ENCODE measurements around the gene DACH1.

Gene DACH1

GRCh38 chr13:71871844-71872243, 4.8 kb upstream of the DACH1 start:
- Histone ChIP-seq H3K27ac (ENCODE audit: low read depth, low read length) (no peak overlapping the region), H3K18ac (ENCODE audit: low read length) (no peak overlapping the region), H3K9me3 (ENCODE audit: insufficient read depth, low read depth, low read length) (no peaks in the 10 kb centered on the region), H3K4me1 (ENCODE audit: control insufficient read depth in 1 of 2, insufficient read depth in 2 of 2, low read length in 2 of 2) (peaks cover 0 to 1% of the 10 kb centered on the region in 2 experiments), H3K23ac (ENCODE audit: low read length) (no peak overlapping the region), H3K14ac (ENCODE audit: low read length) (no peak overlapping the region), H2BK120ac (ENCODE audit: insufficient read depth, low read length, poor library complexity) (no peak overlapping the region), H3K36me3 (ENCODE audit: control insufficient read depth in 1 of 2, insufficient read depth in 2 of 2, low read length in 2 of 2) (no peaks in the 10 kb centered on the region), H4K12ac (ENCODE audit: low read depth, low read length) (no peak overlapping the region), H3K79me1 (ENCODE audit: low read length) (no peaks in the 10 kb centered on the region), H4K91ac (ENCODE audit: low read depth, low read length) (no peak overlapping the region), H3K4me3 (ENCODE audit: low read depth, low read length) (no peak overlapping the region), H2BK5ac (ENCODE audit: low read depth, low read length, poor library complexity) (no peak overlapping the region), H3K27me3 (ENCODE audit: insufficient read depth, low read length) (peaks cover 4% of the 10 kb centered on the region), H3K9ac (ENCODE audit: low read length) (no peak overlapping the region), H2BK12ac (ENCODE audit: low read length) (no peak overlapping the region), H2AFZ (ENCODE audit: insufficient read depth, low read length, poor library complexity) (no peak overlapping the region), H3K4me2 (ENCODE audit: low read length) (no peak overlapping the region), H4K8ac (ENCODE audit: low read depth, low read length) (no peak overlapping the region), H3K4ac (ENCODE audit: low read depth, low read length) (no peak overlapping the region), H3K79me2 (ENCODE audit: control insufficient read depth, insufficient read depth, low read length, poor library complexity) (no peaks in the 10 kb centered on the region), H2AK5ac (ENCODE audit: low read length) (no peak overlapping the region)
- DNase-seq = no peak
- no CpG with 5 or more reads among the region's 1 CpG for WGBS (ENCODE audit: extremely low coverage, insufficient coverage, insufficient read length)

- Histone ChIP-seq H4K8ac (ENCODE audit: low read depth, low read length) (no peak overlapping the region), H3K14ac (ENCODE audit: low read length) (no peak overlapping the region), H2BK12ac (ENCODE audit: low read length) (no peak overlapping the region), H2BK120ac (ENCODE audit: insufficient read depth, low read length, poor library complexity) (no peak overlapping the region), H3K27ac (ENCODE audit: low read depth, low read length) (no peak overlapping the region), H4K91ac (ENCODE audit: low read depth, low read length) (no peak overlapping the region), H2AFZ (ENCODE audit: insufficient read depth, low read length, poor library complexity) (no peak overlapping the region), H2AK5ac (ENCODE audit: low read length) (no peak overlapping the region), H3K79me2 (ENCODE audit: control insufficient read depth, insufficient read depth, low read length, poor library complexity) (no peaks in the 10 kb centered on the region), H2BK5ac (ENCODE audit: low read depth, low read length, poor library complexity) (no peak overlapping the region), H3K27me3 (ENCODE audit: insufficient read depth, low read length) (peaks cover 8% of the 10 kb centered on the region), H3K4me2 (ENCODE audit: low read length) (no peak overlapping the region), H3K4me1 (ENCODE audit: control insufficient read depth in 1 of 2, insufficient read depth in 2 of 2, low read length in 2 of 2) (no peaks in the 10 kb centered on the region), H3K18ac (ENCODE audit: low read length) (no peak overlapping the region), H3K36me3 (ENCODE audit: control insufficient read depth in 1 of 2, insufficient read depth in 2 of 2, low read length in 2 of 2) (no peaks in the 10 kb centered on the region), H3K79me1 (ENCODE audit: low read length) (no peaks in the 10 kb centered on the region), H3K4ac (ENCODE audit: low read depth, low read length) (no peak overlapping the region), H3K23ac (ENCODE audit: low read length) (no peak overlapping the region), H3K9ac (ENCODE audit: low read length) (no peak overlapping the region), H4K12ac (ENCODE audit: low read depth, low read length) (no peak overlapping the region), H3K9me3 (ENCODE audit: insufficient read depth, low read depth, low read length) (no peaks in the 10 kb centered on the region), H3K4me3 (ENCODE audit: low read depth, low read length) (no peak overlapping the region)
- no peak for DNase-seq
- no CpG with 5 or more reads among the region's 3 CpGs for WGBS (ENCODE audit: extremely low coverage, insufficient coverage, insufficient read length)
These were observed 4.3 kb upstream of the DACH1 start for GRCh38 chr13:71871176-71871754.

- Histone ChIP-seq H4K12ac (ENCODE audit: low read depth, low read length) (no peak overlapping the region), H2AFZ (ENCODE audit: insufficient read depth, low read length, poor library complexity) (no peak overlapping the region), H3K4me1 (ENCODE audit: control insufficient read depth in 1 of 2, insufficient read depth in 2 of 2, low read length in 2 of 2) (peaks cover 5% of the 10 kb centered on the region in 2 experiments), H3K4me3 (ENCODE audit: low read depth, low read length) (no peak overlapping the region), H3K27ac (ENCODE audit: low read depth, low read length) (no peak overlapping the region), H3K9me3 (ENCODE audit: insufficient read depth, low read depth, low read length) (no peaks in the 10 kb centered on the region), H4K8ac (ENCODE audit: low read depth, low read length) (no peak overlapping the region), H3K79me1 (ENCODE audit: low read length) (no peaks in the 10 kb centered on the region), H3K4me2 (ENCODE audit: low read length) (no peak overlapping the region), H3K23ac (ENCODE audit: low read length) (no peak overlapping the region), H3K4ac (ENCODE audit: low read depth, low read length) (no peak overlapping the region), H3K79me2 (ENCODE audit: control insufficient read depth, insufficient read depth, low read length, poor library complexity) (no peaks in the 10 kb centered on the region), H2BK120ac (ENCODE audit: insufficient read depth, low read length, poor library complexity) (no peak overlapping the region), H3K27me3 (ENCODE audit: insufficient read depth, low read length) (peaks cover 18% of the 10 kb centered on the region), H3K36me3 (ENCODE audit: control insufficient read depth in 1 of 2, insufficient read depth in 2 of 2, low read length in 2 of 2) (no peaks in the 10 kb centered on the region), H3K14ac (ENCODE audit: low read length) (no peak overlapping the region), H3K18ac (ENCODE audit: low read length) (no peak overlapping the region), H2AK5ac (ENCODE audit: low read length) (no peak overlapping the region), H2BK5ac (ENCODE audit: low read depth, low read length, poor library complexity) (no peak overlapping the region), H4K91ac (ENCODE audit: low read depth, low read length) (no peak overlapping the region), H3K9ac (ENCODE audit: low read length) (no peak overlapping the region), H2BK12ac (ENCODE audit: low read length) (no peak overlapping the region)
- WGBS (ENCODE audit: extremely low coverage, insufficient coverage, insufficient read length) = no CpG with 5 or more reads among the region's 8 CpGs
- DNase-seq = no peak
These were observed 3.1 kb upstream of the DACH1 start for GRCh38 chr13:71870100-71870499.

GRCh38 chr13:71869274-71869673, 2.3 kb upstream of the DACH1 start:
- H2BK12ac ChIP-seq (ENCODE audit: low read length) = no peak overlapping the region
- no peaks in the 10 kb centered on the region for H3K9me3 ChIP-seq (ENCODE audit: insufficient read depth, low read depth, low read length)
- no peak overlapping the region for H3K27ac ChIP-seq (ENCODE audit: low read depth, low read length)
- H4K12ac ChIP-seq (ENCODE audit: low read depth, low read length) = no peak overlapping the region
- no peak overlapping the region for H3K18ac ChIP-seq (ENCODE audit: low read length)
- peaks cover 9 to 10% of the 10 kb centered on the region in 2 experiments for H3K4me1 ChIP-seq (ENCODE audit: control insufficient read depth in 1 of 2, insufficient read depth in 2 of 2, low read length in 2 of 2)
- no peak overlapping the region for H3K4me2 ChIP-seq (ENCODE audit: low read length)
- no peak overlapping the region for H3K4me3 ChIP-seq (ENCODE audit: low read depth, low read length)
- H4K91ac ChIP-seq (ENCODE audit: low read depth, low read length) = no peak overlapping the region
- no peaks in the 10 kb centered on the region for H3K79me1 ChIP-seq (ENCODE audit: low read length)
- H3K36me3 ChIP-seq (ENCODE audit: control insufficient read depth in 1 of 2, insufficient read depth in 2 of 2, low read length in 2 of 2) = no peaks in the 10 kb centered on the region
- H3K27me3 ChIP-seq (ENCODE audit: insufficient read depth, low read length) = peaks cover 25% of the 10 kb centered on the region
- no peak overlapping the region for H2AFZ ChIP-seq (ENCODE audit: insufficient read depth, low read length, poor library complexity)
- no peak overlapping the region for H2AK5ac ChIP-seq (ENCODE audit: low read length)
- H2BK120ac ChIP-seq (ENCODE audit: insufficient read depth, low read length, poor library complexity) = no peak overlapping the region
- no peak overlapping the region for H3K23ac ChIP-seq (ENCODE audit: low read length)
- no peaks in the 10 kb centered on the region for H3K79me2 ChIP-seq (ENCODE audit: control insufficient read depth, insufficient read depth, low read length, poor library complexity)
- WGBS (ENCODE audit: extremely low coverage, insufficient coverage, insufficient read length) = no CpG with 5 or more reads among the region's 5 CpGs
- no peak overlapping the region for H4K8ac ChIP-seq (ENCODE audit: low read depth, low read length)
- H3K9ac ChIP-seq (ENCODE audit: low read length) = no peak overlapping the region
- no peak for DNase-seq
- no peak overlapping the region for H3K4ac ChIP-seq (ENCODE audit: low read depth, low read length)
- H2BK5ac ChIP-seq (ENCODE audit: low read depth, low read length, poor library complexity) = no peak overlapping the region
- H3K14ac ChIP-seq (ENCODE audit: low read length) = no peak overlapping the region
